ENCODE results near the gene FOXA3. TPM values are rescaled to one million over a fixed set of nuclear protein-coding genes. Genes with fewer than 3 reads are reported as not detected.

FOXA3 gene
- total RNA-seq, 1 experiment from 2014 or later: not detected

GRCh38 chr19:45872095-45872919 lies 8.2 kb downstream of the FOXA3 start:
- no peak for DNase-seq (ENCODE audit: low spot score)
- Histone ChIP-seq H3K4me3 (ENCODE audit: low read depth, low read length, poor library complexity, severe bottlenecking) (no peak overlapping the region), H3K4me1 (ENCODE audit: insufficient read depth, low read length, poor library complexity, severe bottlenecking) (no peaks in the 10 kb centered on the region), H3K27ac (ENCODE audit: low read depth, low read length, poor library complexity, severe bottlenecking) (no peak overlapping the region), H3K27me3 (replicated peaks; ENCODE audit: insufficient read depth, low read depth, low read length, poor library complexity) (peaks cover under 1% of the 10 kb centered on the region), H3K36me3 (ENCODE audit: insufficient read depth, low read length, poor library complexity, severe bottlenecking) (no peaks in the 10 kb centered on the region), H3K9me3 (ENCODE audit: low read depth, low read length, poor library complexity, severe bottlenecking) (no peaks in the 10 kb centered on the region)
- ChIA-PET CTCF (no interaction called here), POLR2A (ENCODE audit: low non-redundant PET) (no interaction called here)
- BruUV-seq (replicated peaks): no TSS peak
- intact Hi-C loops (cut with micrococcal nuclease; ENCODE audit: unreplicated experiment): no loop called here
- no peak for TF ChIP-seq EZH2 (IDR thresholded peaks at IDR 0.05; ENCODE audit: borderline replicate concordance, low read depth, low read length, poor library complexity, severe bottlenecking)
- TF ChIP-seq CTCF (conservative IDR thresholded peaks at IDR 0.05; ENCODE audit: low read depth, low read length): no peak

GRCh38 chr19:45873219-45873772 lies 9.2 kb downstream of the FOXA3 start:
- H3K4me1 ChIP-seq (ENCODE audit: insufficient read depth, low read length, poor library complexity, severe bottlenecking): no peaks in the 10 kb centered on the region
- no TSS peak for BruUV-seq (replicated peaks)
- H3K27me3 ChIP-seq (replicated peaks; ENCODE audit: insufficient read depth, low read depth, low read length, poor library complexity): no peaks in the 10 kb centered on the region
- H3K4me3 ChIP-seq (ENCODE audit: low read depth, low read length, poor library complexity, severe bottlenecking): no peak overlapping the region
- intact Hi-C loops (cut with micrococcal nuclease; ENCODE audit: unreplicated experiment): no loop called here
- no peaks in the 10 kb centered on the region for H3K9me3 ChIP-seq (ENCODE audit: low read depth, low read length, poor library complexity, severe bottlenecking)
- no peak for DNase-seq (ENCODE audit: low spot score)
- no peaks in the 10 kb centered on the region for H3K36me3 ChIP-seq (ENCODE audit: insufficient read depth, low read length, poor library complexity, severe bottlenecking)
- no peak overlapping the region for H3K27ac ChIP-seq (ENCODE audit: low read depth, low read length, poor library complexity, severe bottlenecking)
- TF ChIP-seq CTCF (conservative IDR thresholded peaks at IDR 0.05; ENCODE audit: low read depth, low read length) (no peak), EZH2 (IDR thresholded peaks at IDR 0.05; ENCODE audit: borderline replicate concordance, low read depth, low read length, poor library complexity, severe bottlenecking) (no peak)
- POLR2A ChIA-PET (ENCODE audit: low non-redundant PET): no interaction called here
- CTCF ChIA-PET: no interaction called here

GRCh38 chr19:45874620-45874966 lies 10.5 kb downstream of the FOXA3 start:
- intact Hi-C loops (cut with micrococcal nuclease; ENCODE audit: unreplicated experiment): no loop called here
- BruUV-seq (replicated peaks): no TSS peak
- POLR2A ChIA-PET (ENCODE audit: low non-redundant PET): no interaction called here
- Histone ChIP-seq H3K4me1 (ENCODE audit: insufficient read depth, low read length, poor library complexity, severe bottlenecking) (no peaks in the 10 kb centered on the region), H3K27me3 (replicated peaks; ENCODE audit: insufficient read depth, low read depth, low read length, poor library complexity) (no peaks in the 10 kb centered on the region), H3K36me3 (ENCODE audit: insufficient read depth, low read length, poor library complexity, severe bottlenecking) (no peaks in the 10 kb centered on the region), H3K9me3 (ENCODE audit: low read depth, low read length, poor library complexity, severe bottlenecking) (no peaks in the 10 kb centered on the region), H3K27ac (ENCODE audit: low read depth, low read length, poor library complexity, severe bottlenecking) (no peak overlapping the region), H3K4me3 (ENCODE audit: low read depth, low read length, poor library complexity, severe bottlenecking) (no peak overlapping the region)
- DNase-seq (ENCODE audit: low spot score): no peak
- TF ChIP-seq EZH2 (IDR thresholded peaks at IDR 0.05; ENCODE audit: borderline replicate concordance, low read depth, low read length, poor library complexity, severe bottlenecking) (no peak), CTCF (conservative IDR thresholded peaks at IDR 0.05; ENCODE audit: low read depth, low read length) (no peak)
- CTCF ChIA-PET: no interaction called here
